ENCODE data around the gene SUMO1. TPM values are rescaled to one million over a fixed set of nuclear protein-coding genes. Genes with fewer than 3 reads are reported as not detected.

Gene SUMO1
- total and polyA plus RNA-seq, 2 of the 4 experiments (the other 2 are of a cell fraction): 72.3 to 90.0 TPM

DNA sequence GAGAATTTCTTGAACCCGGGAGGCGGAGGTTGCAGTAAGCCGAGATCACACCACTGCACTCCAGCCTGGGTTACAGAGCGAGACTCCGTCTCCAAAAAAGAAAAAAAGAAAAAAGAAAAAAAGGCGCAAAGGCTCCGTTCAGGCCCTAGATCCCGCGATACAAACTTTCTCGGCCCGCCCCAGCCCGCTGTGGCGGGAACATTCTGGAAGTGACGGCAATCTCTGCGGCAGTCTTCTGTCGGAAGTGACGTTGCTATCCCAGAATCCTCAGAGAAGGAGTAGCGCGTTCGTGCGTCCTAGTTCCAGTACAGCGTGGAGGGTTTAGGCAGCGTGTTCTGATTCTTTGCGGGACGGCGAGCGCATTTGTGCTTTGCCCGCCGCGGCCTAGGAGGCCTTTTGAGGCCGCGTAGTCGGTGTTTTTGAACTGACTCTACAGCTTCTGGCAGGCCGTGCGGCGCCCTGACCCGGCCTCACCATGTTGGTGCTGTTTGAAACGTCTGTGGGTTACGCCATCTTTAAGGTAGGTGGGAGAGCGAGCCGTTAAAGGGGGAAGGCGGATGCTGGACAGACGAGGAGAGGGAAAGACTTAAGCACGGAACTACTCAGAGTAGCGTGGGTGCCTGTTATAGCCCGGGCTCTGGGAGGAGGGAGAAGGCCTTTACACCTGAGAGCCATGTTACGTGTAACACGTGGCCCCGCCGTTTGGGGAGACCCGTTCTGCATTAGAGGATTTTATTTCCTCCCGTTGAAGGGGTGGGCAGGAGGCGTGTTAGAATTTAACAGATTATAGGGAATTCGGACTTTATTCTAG lies 27.3 kb upstream of the SUMO1 start, which contains the start of gene NOP58:
Gene NOP58 (plus strand): TSS at position 297 of the 811 bp plus-strand sequence. CDS start 179 bp downstream, at position 476.
- CTCF ChIA-PET: interaction anchor here (0.7 to 1.1 kb wide), 2 partner anchors 8 to 16 kb away, joined by 4 to 5 read pairs; no protein-coding TSS in a partner anchor
- dilution Hi-C loops (cut with HindIII; ENCODE audit: low sequenced_read_pairs, unreplicated experiment): no loop called here
- peak within 1 kb of the TSS; percentile 99 for H3K4me2 ChIP-seq (ENCODE audit: low read depth, low read length)
- H3K36me3 ChIP-seq (ENCODE audit: control insufficient read depth, insufficient read depth, low read length): no peaks in the 10 kb centered on the region
- H3K56ac ChIP-seq (ENCODE audit: extremely low read depth, insufficient read depth, low read length): peak within 1 kb of the TSS; percentile 85
- peak within 1 kb of the TSS; percentile 92 for H3K9ac ChIP-seq (ENCODE audit: low read depth, low read length)
- POLR2A ChIA-PET (ENCODE audit: unreplicated experiment): interaction anchor here (0.6 kb wide), 1 partner anchor 234 kb away, joined by 8 read pairs; no protein-coding TSS in a partner anchor
- H3K79me1 ChIP-seq (ENCODE audit: low read depth in 1 of 2, low read length in 2 of 2): peaks cover 0 to 8% of the 10 kb centered on the region in 2 experiments; a peak in 2 of 4 replicates
- peak within 1 kb of the TSS; percentile 87 for H3K4ac ChIP-seq (ENCODE audit: low read depth, low read length)
- H3K9me3 ChIP-seq (ENCODE audit: control insufficient read depth, insufficient read depth, low read length): no peaks in the 10 kb centered on the region
- peak within 1 kb of the TSS; percentile 65 for H4K5ac ChIP-seq (ENCODE audit: low read depth, low read length)
- H4K91ac ChIP-seq (ENCODE audit: insufficient read depth, low read depth, low read length): peak within 1 kb of the TSS; percentile 82
- TF ChIP-seq RAD21 (IDR thresholded peaks at IDR 0.05; ENCODE audit: low read length): no peak
- TF ChIP-seq MAFK (IDR thresholded peaks at IDR 0.05; ENCODE audit: low read depth, low read length): no peak
- TF ChIP-seq CEBPB (IDR thresholded peaks at IDR 0.05; ENCODE audit: low read depth, low read length): peak; percentile 57; the same call in 1 of the 2 replicates
- TF ChIP-seq USF2 (IDR thresholded peaks at IDR 0.05; ENCODE audit: low read depth, low read length): peak; percentile 29; the same call in 1 of the 2 replicates
- TF ChIP-seq MXI1 (IDR thresholded peaks at IDR 0.05; ENCODE audit: borderline replicate concordance, low read depth, low read length): peak; percentile 88
- peak; percentile 98 for TF ChIP-seq POLR2A (IDR thresholded peaks at IDR 0.05; ENCODE audit: low read depth, low read length)
- peak; percentile 47; the same call in 1 of the 2 replicates for TF ChIP-seq CHD1 (IDR thresholded peaks at IDR 0.05; ENCODE audit: low read depth, low read length)
- WGBS, 2 experiments (ENCODE audit: extremely low coverage in 2 of 2, insufficient read length in 1 of 2): 1% methylated on average over 27 of the region's 54 CpGs; no CpG with 5 or more reads in 1 of the 2 experiments
- peak within 1 kb of the TSS; percentile 96 for H2AFZ ChIP-seq (replicated peaks; ENCODE audit: low read length, poor library complexity)
- BruUV-seq (replicated peaks): TSS peak; percentile 63
- H2BK5ac ChIP-seq (ENCODE audit: low read depth, low read length, poor library complexity, severe bottlenecking): peak within 1 kb of the TSS; percentile 90
- peak within 1 kb of the TSS; percentile 93 for H3K4me3 ChIP-seq (ENCODE audit: insufficient read depth, low read depth, low read length)
- H3K9me1 ChIP-seq (ENCODE audit: insufficient read depth, low read length): peaks cover 6% of the 10 kb centered on the region; the same call in 1 of the 2 replicates
- peak; percentile 96 for DNase-seq
- peak within 1 kb of the TSS; percentile 90 for H3K23ac ChIP-seq (ENCODE audit: low read depth, low read length)
- ATAC-seq (ENCODE audit: low read depth): peak; percentile 87
- H3K27me3 ChIP-seq (ENCODE audit: control insufficient read depth, insufficient read depth, low read length): no peaks in the 10 kb centered on the region
- no peak within 1 kb of the TSS for H2BK15ac ChIP-seq (ENCODE audit: low read depth, low read length)
- in situ Hi-C loops (cut with MboI; ENCODE audit: low sequenced_read_pairs): no loop called here
- peak within 1 kb of the TSS; percentile 25 for H2BK120ac ChIP-seq (ENCODE audit: low read depth, low read length)
- H2BK20ac ChIP-seq (ENCODE audit: low read depth, low read length): no peak within 1 kb of the TSS
- H2AK9ac ChIP-seq (replicated peaks; ENCODE audit: low read depth, low read length, poor library complexity): peak within 1 kb of the TSS; percentile 96
- intact Hi-C loops (cut with micrococcal nuclease): loop anchor here (2.0 to 5.0 kb wide), 3 partner anchors 25 to 468 kb away; no protein-coding TSS in a partner anchor
- H4K20me1 ChIP-seq (ENCODE audit: insufficient read depth, low read length): peaks cover 41% of the 10 kb centered on the region
- peak within 1 kb of the TSS; percentile 35; the same call in 1 of the 2 replicates for H3K18ac ChIP-seq (ENCODE audit: low read depth, low read length)
- H3K14ac ChIP-seq (replicated peaks; ENCODE audit: low read depth, low read length): peak within 1 kb of the TSS; percentile 95
- peak within 1 kb of the TSS; percentile 85 for H2AK5ac ChIP-seq (ENCODE audit: low read depth, low read length)
- H4K8ac ChIP-seq (ENCODE audit: low read depth in 2 of 2, low read length in 2 of 2): peak within 1 kb of the TSS; percentile 60 to 96
- H3K4me1 ChIP-seq (ENCODE audit: control insufficient read depth, insufficient read depth, low read length): peaks cover 2% of the 10 kb centered on the region
- peak within 1 kb of the TSS; percentile 89 for H3K27ac ChIP-seq (ENCODE audit: insufficient read depth, low read length)

Data from IMR-90 (cell line).